NCI-H2029 treated with DMSO at 0.1 percent for 48 hours (cell line): ENCODE results near the gene ALDOC.

Experiments used
- DNase-seq: peaks from one replicate; lab custom pipeline; 2025; lab: John Stamatoyannopoulos, UW

Gene ALDOC

GRCh38 chr17:28532050-28532960 lies 44.4 kb downstream of the ALDOC start:
- no peak for DNase-seq

- DNase-seq: no peak
Observed at GRCh38 chr17:28530926-28531325, 45.8 kb downstream of the ALDOC start.

GRCh38 chr17:28530250-28530649 lies 46.4 kb downstream of the ALDOC start:
- DNase-seq: no peak

- DNase-seq: no peak
Observed at GRCh38 chr17:28529013-28529400, 47.7 kb downstream of the ALDOC start.

- no peak for DNase-seq
Observed at GRCh38 chr17:28528327-28529012, 48.2 kb downstream of the ALDOC start.

GRCh38 chr17:28527859-28528258 lies 48.8 kb downstream of the ALDOC start:
- DNase-seq: no peak

GRCh38 chr17:28527181-28527681 lies 49.5 kb downstream of the ALDOC start:
- DNase-seq: no peak

- no peak for DNase-seq
Observed at GRCh38 chr17:28526381-28526780, 50.3 kb downstream of the ALDOC start.

GRCh38 chr17:28524476-28525424 lies 51.9 kb downstream of the ALDOC start:
- no peak for DNase-seq

GRCh38 chr17:28523876-28524275 lies 52.8 kb downstream of the ALDOC start:
- DNase-seq: no peak

- DNase-seq: no peak
Observed at GRCh38 chr17:28523186-28523585, 53.5 kb downstream of the ALDOC start.
